GM19372 (cell line): ENCODE data around the gene WDR37.

Source experiments
- ATAC-seq: cut with Tn5 transposase; IDR thresholded peaks from one replicate; pipeline ENCODE4 v1.9.1; 2021; ENCODE audit warnings: mild to moderate bottlenecking, low read depth, moderate library complexity; ENCODE audit not compliant: unreplicated experiment

Gene WDR37

GRCh38 chr10:1162481-1163203 is 106.5 kb downstream of the WDR37 start:
- no peak for ATAC-seq

GRCh38 chr10:1163204-1163660 is 107.0 kb downstream of the WDR37 start:
- no peak for ATAC-seq

- no peak for ATAC-seq
Observed at GRCh38 chr10:1163831-1164230, 107.6 kb downstream of the WDR37 start.

- no peak for ATAC-seq
Observed at GRCh38 chr10:1166101-1166827, 110.1 kb downstream of the WDR37 start.

- no peak for ATAC-seq
Observed at GRCh38 chr10:1166828-1167275, 110.7 kb downstream of the WDR37 start.

- no peak for ATAC-seq
Observed at GRCh38 chr10:1168763-1169162, 112.6 kb downstream of the WDR37 start.

- ATAC-seq = no peak
Observed at GRCh38 chr10:1169186-1169885, 113.2 kb downstream of the WDR37 start.

- ATAC-seq = no peak
Observed at GRCh38 chr10:1169981-1170866, 114.0 kb downstream of the WDR37 start.

- ATAC-seq = no peak
Observed at GRCh38 chr10:1170867-1171180, 114.6 kb downstream of the WDR37 start.

GRCh38 chr10:1171182-1171581 is 115.0 kb downstream of the WDR37 start:
- ATAC-seq = no peak

- ATAC-seq = no peak
Observed at GRCh38 chr10:1171586-1171985, 115.4 kb downstream of the WDR37 start.

GRCh38 chr10:1172256-1172984 is 116.2 kb downstream of the WDR37 start:
- no peak for ATAC-seq

- no peak for ATAC-seq
Observed at GRCh38 chr10:1173091-1173490, 116.9 kb downstream of the WDR37 start.

GRCh38 chr10:1174022-1174421 is 117.8 kb downstream of the WDR37 start:
- no peak for ATAC-seq

GRCh38 chr10:1175956-1176565 is 119.9 kb downstream of the WDR37 start:
- no peak for ATAC-seq

- ATAC-seq = no peak
Observed at GRCh38 chr10:1177936-1178335, 121.8 kb downstream of the WDR37 start.

- no peak for ATAC-seq
Observed at GRCh38 chr10:1178506-1178905, 122.3 kb downstream of the WDR37 start.

GRCh38 chr10:1179346-1180070 is 123.3 kb downstream of the WDR37 start:
- ATAC-seq = no peak
